ENCODE measurements around the gene LCAT. TPM values are rescaled to one million over a fixed set of nuclear protein-coding genes. Genes with fewer than 3 reads are reported as not detected.
"Not testable (repeated sequence)": the region's sequence is repeated elsewhere in the genome, so short reads cannot be mapped to it uniquely, and the experiment has no call there.

Gene LCAT
- total RNA-seq, 6 experiments from 2014 or later = 29.4 to 207 (median 137) TPM

- ATAC-seq = peak; percentile 6 to 33 (median 14)
- Histone ChIP-seq H3K4me1 (peaks cover 0 to 45% (median 14%) of the 10 kb centered on the region in 4 donors), H3K27ac (peak overlapping the region in 2 of 3 donors; percentile 21 to 83)
These were observed 1.8 kb downstream of the LCAT start for GRCh38 chr16:67942200-67942509.

DNA sequence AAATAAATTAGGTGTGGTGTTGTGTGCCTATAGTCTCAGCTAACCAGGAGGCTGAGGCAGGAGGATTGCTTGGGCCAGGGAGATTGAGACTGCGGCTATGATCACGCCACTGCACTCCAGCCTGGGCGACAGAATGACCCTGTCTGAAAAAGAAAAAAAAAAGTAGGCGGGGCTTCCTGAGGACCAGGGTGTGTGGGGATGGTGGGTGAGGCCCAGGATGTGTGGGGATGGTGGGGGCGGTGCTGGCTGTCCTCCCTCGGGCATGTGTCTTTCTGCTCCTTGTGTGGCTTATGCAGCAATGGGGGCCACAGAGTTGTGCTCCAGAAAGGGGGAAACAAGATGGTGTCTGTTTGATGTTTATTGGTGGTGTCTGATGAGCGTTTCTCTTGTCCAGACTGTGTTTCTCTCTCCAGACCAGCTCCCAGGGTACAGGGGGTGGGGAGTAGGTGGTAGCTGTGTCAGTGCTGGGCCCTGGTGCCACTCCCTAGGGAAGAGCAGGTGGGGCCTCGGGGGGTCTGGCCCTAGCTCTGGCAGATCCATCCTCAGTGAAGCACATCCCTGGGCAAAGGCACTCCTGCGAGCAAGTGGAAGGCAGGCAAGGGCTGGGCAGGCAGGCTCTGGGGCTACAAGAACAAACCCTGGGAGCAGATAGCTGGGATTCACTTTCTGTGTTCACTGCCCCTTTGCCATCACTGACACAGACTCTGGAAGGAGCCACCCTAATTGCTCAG lies 2.3 kb downstream of the LCAT start:
- Histone ChIP-seq H3K27ac (peak overlapping the region in 1 of 3 donors; percentile 13), H3K4me3 (no peak overlapping the region), H3K4me1 (peaks cover 0 to 50% (median 14%) of the 10 kb centered on the region in 4 donors), H3K36me3 (peaks cover 0 to 5% (median 2%) of the 10 kb centered on the region in 4 donors), H3K9me3 (no peaks in the 10 kb centered on the region), H3K27me3 (no peaks in the 10 kb centered on the region)
- ATAC-seq (no peak), DNase-seq (no peak)
- 70% methylated on average over 8 of the region's 9 CpGs for WGBS (ENCODE audit: insufficient coverage, low coverage, low lambda C conversion rate, missing lambda C conversion rate)
- no peak for TF ChIP-seq POLR2A (IDR thresholded peaks at IDR 0.05)
- intact Hi-C loops (cut with DNase I) = no loop called here

More at GRCh38 chr16:67942200-67942509, 1.8 kb downstream of the LCAT start:
- H3K36me3 ChIP-seq = peaks cover 0 to 10% (median 4%) of the 10 kb centered on the region in 4 donors
- H3K27me3 ChIP-seq = no peaks in the 10 kb centered on the region
- DNase-seq = no peak
- H3K9me3 ChIP-seq = no peaks in the 10 kb centered on the region
- TF ChIP-seq POLR2A (IDR thresholded peaks at IDR 0.05) = no peak
- TF ChIP-seq, protein P1, sequence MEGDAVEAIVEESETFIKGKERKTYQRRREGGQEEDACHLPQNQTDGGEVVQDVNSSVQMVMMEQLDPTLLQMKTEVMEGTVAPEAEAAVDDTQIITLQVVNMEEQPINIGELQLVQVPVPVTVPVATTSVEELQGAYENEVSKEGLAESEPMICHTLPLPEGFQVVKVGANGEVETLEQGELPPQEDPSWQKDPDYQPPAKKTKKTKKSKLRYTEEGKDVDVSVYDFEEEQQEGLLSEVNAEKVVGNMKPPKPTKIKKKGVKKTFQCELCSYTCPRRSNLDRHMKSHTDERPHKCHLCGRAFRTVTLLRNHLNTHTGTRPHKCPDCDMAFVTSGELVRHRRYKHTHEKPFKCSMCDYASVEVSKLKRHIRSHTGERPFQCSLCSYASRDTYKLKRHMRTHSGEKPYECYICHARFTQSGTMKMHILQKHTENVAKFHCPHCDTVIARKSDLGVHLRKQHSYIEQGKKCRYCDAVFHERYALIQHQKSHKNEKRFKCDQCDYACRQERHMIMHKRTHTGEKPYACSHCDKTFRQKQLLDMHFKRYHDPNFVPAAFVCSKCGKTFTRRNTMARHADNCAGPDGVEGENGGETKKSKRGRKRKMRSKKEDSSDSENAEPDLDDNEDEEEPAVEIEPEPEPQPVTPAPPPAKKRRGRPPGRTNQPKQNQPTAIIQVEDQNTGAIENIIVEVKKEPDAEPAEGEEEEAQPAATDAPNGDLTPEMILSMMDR (IDR thresholded peaks at IDR 0.05) = peak; percentile 42 to 61 (median 52)
- H3K4me3 ChIP-seq = peak overlapping the region in 2 of 3 donors; percentile 63 to 64
- intact Hi-C loops (cut with DNase I) = no loop called here
- WGBS (ENCODE audit: insufficient coverage, low coverage, low lambda C conversion rate, missing lambda C conversion rate) = no CpG with 5 or more reads among the region's 6 CpGs

- DNase-seq (no peak), ATAC-seq (no peak)
- Histone ChIP-seq H3K4me3 (no peak overlapping the region), H3K27me3 (no peaks in the 10 kb centered on the region), H3K4me1 (peaks cover 0 to 50% (median 14%) of the 10 kb centered on the region in 4 donors), H3K36me3 (no peaks in the 10 kb centered on the region), H3K9me3 (no peaks in the 10 kb centered on the region), H3K27ac (no peak overlapping the region)
- TF ChIP-seq, protein P1 (IDR thresholded peaks at IDR 0.05) = no peak
- TF ChIP-seq POLR2A (IDR thresholded peaks at IDR 0.05) = no peak
- intact Hi-C loops (cut with DNase I) = no loop called here
- 85% methylated on average over 4 of the region's 5 CpGs for WGBS (ENCODE audit: insufficient coverage, low coverage, low lambda C conversion rate, missing lambda C conversion rate)
These were observed 3.4 kb downstream of the LCAT start for GRCh38 chr16:67940446-67941089.

DNA sequence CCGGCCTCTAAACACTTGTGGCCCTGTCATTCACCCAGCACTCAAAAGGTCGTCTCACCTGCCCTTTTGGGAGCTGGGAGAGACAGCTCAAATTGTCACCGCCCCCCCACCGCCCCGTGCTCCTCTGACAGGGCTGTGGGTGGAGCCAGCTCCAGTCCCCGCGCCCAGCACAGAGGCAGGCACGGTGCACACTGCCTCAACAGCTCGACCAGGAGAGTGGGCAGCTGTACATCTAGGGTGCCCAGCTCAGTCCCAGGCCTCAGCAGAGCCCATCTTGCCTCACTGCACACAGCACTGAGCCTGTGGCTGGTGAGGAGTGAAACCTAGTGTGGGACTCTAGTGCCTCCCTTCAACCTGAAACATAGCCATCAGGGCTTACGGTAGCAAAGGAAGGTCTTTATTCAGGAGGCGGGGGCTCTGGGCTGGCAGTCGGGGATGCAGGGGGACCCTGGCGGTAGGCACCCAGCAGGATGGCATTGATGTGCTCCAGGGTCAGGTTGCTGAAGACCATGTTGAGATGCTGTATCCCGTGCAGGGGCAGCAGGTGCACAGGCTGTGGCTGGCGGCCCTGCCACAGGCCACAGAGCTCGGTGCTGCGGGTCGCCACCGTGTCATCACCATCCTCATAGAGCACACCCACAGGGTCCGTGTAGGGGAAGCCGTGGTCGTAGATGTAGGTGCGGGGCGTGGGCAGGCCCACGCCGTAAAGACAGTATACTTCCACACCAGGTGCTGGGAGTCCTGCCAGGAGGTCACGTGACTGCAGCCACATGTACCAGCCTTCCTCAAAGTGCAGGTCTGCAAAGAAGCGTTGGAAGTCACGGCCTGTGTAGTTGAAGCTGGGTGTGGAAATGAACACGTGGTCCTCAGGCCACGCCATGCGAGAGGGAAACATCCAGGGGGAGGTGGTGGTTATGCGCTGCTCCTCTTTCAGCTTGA lies 4.1 kb downstream of the LCAT start:
- no peak for TF ChIP-seq POLR2A (IDR thresholded peaks at IDR 0.05)
- TF ChIP-seq, protein P1 (IDR thresholded peaks at IDR 0.05) = no peak

GRCh38 chr16:67937713-67938112 lies 6.2 kb downstream of the LCAT start:
- H3K9me3 ChIP-seq; H3K36me3 ChIP-seq; intact Hi-C loops (cut with DNase I); ATAC-seq; H3K4me3 ChIP-seq; DNase-seq; H3K27ac ChIP-seq; H3K27me3 ChIP-seq: not testable (repeated sequence)
- H3K4me1 ChIP-seq = peaks cover 0 to 48% (median 9%) of the 10 kb centered on the region in 4 donors
- 92% methylated on average over 4 of the region's 5 CpGs for whole genome bisulfite sequencing (ENCODE audit: insufficient coverage, low coverage, low lambda C conversion rate, missing lambda C conversion rate)

More for the DNA sequence above, 4.1 kb downstream of the LCAT start:
- Histone ChIP-seq H3K9me3 (no peaks in the 10 kb centered on the region), H3K4me1 (peaks cover 0 to 57% (median 16%) of the 10 kb centered on the region in 4 donors), H3K27me3 (no peaks in the 10 kb centered on the region), H3K36me3 (peaks cover 0 to 3% (median 0%) of the 10 kb centered on the region in 4 donors), H3K27ac (no peak overlapping the region), H3K4me3 (no peak overlapping the region)
- DNase-seq = peak; percentile 75 to 83 (median 83)
- no peak for ATAC-seq
- intact Hi-C loops (cut with DNase I) = no loop called here
- 45% methylated on average over 8 of the region's 33 CpGs for WGBS (ENCODE audit: insufficient coverage, low coverage, low lambda C conversion rate, missing lambda C conversion rate)

Data from right lobe of liver (tissue), 6 donors.